Parathyroid adenoma (tissue), 2 donors: Measurements from ENCODE around the gene BASP1.

ENCODE experiments used
- H2AFZ ChIP-seq: fragments of 300-600 bp; sonication (generic); one replicate; pipeline ENCODE4 v1.7.0; 2017; ENCODE audit warnings: antibody characterized with exemption, mild to moderate bottlenecking
- H3K27ac ChIP-seq: fragments of 300-600 bp; sonication (generic); one replicate; pipeline ENCODE4 v1.7.0; 2017
- H3K27me3 ChIP-seq: fragments of 300-600 bp; sonication (generic); one replicate; pipeline ENCODE4 v1.7.0; 2017; ENCODE audit warnings: low read length; ENCODE audit not compliant: control insufficient read depth, insufficient read depth
- H3K36me3 ChIP-seq: fragments of 300-600 bp; sonication (generic); one replicate; pipeline ENCODE4 v1.7.0; 2017; ENCODE audit warnings: low read length; ENCODE audit not compliant: control insufficient read depth, insufficient read depth
- H3K4me1 ChIP-seq: fragments of 300-600 bp; sonication (generic); one replicate; pipeline ENCODE4 v1.7.0; 2017; ENCODE audit warnings: control low read depth
- H3K4me2 ChIP-seq: fragments of 300-600 bp; sonication (generic); one replicate; pipeline ENCODE4 v1.7.0; 2017; ENCODE audit warnings: low read length
- H3K4me3 ChIP-seq: fragments of 300-600 bp; sonication (generic); one replicate; pipeline ENCODE4 v1.7.0; 2017; ENCODE audit warnings: low read depth, low read length
- H3K79me2 ChIP-seq: fragments of 300-600 bp; sonication (generic); one replicate; pipeline ENCODE4 v1.7.0; 2017; ENCODE audit warnings: control low read depth
- H3K9ac ChIP-seq: fragments of 300-600 bp; sonication (generic); one replicate; pipeline ENCODE4 v1.7.0; 2017; ENCODE audit warnings: mild to moderate bottlenecking
- H3K9me3 ChIP-seq: fragments of 300-600 bp; sonication (generic); one replicate; pipeline ENCODE4 v1.7.0; 2017; ENCODE audit warnings: low read length; ENCODE audit not compliant: control insufficient read depth
- CTCF ChIP-seq: fragments of 300-600 bp; sonication (generic); IDR thresholded peaks from one replicate; pipeline ENCODE4 v1.7.0; 2017; ENCODE audit warnings: antibody characterized with exemption, mild to moderate bottlenecking
- donor health status: primary hyperparathyroidism.

BASP1 gene

GRCh38 chr5:17288570-17288969, 71.1 kb downstream of the BASP1 start:
- H3K9ac ChIP-seq: no peak overlapping the region
- H3K27me3 ChIP-seq: no peaks in the 10 kb centered on the region
- no peak overlapping the region for H3K4me3 ChIP-seq
- H3K79me2 ChIP-seq: no peaks in the 10 kb centered on the region
- H3K4me2 ChIP-seq: no peak overlapping the region
- H3K27ac ChIP-seq: no peak overlapping the region
- no peaks in the 10 kb centered on the region for H3K9me3 ChIP-seq
- no peak for TF ChIP-seq CTCF
- no peaks in the 10 kb centered on the region for H3K36me3 ChIP-seq
- no peak overlapping the region for H2AFZ ChIP-seq
- no peaks in the 10 kb centered on the region for H3K4me1 ChIP-seq

DNA sequence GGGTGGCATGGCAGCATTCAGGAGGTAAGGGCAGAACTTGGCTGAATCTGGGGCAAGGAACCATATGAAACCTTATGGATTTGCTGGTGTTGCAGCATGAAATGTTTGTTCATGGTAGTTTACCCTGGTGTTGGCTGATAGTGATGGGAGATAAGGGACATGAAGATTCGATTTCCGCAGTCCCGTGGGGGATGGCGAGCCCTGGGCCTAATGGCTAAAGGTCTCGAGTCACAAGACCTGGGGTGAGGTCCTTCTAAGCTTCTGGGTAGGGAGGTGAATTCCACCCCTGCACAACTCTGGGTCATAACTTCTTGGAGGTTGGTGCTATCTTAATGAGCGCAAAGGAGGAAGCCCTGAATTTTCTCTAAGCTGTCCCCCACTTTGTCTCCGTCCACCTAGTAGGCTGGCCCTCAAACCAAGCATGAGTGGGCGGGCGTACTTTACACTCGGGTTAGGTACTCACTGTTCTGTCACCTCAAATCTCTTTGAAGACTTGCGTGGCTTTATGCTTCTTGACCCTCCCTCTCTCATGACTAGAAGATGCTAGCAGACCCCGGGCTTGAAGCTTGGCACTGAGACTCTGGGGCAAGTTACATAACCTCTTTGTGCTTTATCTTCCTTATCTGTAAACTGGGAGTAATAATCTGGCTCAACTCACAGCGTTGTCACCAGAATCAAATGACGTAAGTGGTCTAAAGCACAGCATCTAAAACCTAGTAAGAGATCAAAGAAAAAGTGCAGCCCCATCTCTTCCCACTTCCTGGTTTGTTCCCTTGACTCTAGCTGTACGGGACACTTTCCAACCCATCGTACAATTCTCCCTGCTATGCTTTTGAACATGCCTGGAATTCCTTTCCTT, 72.5 kb downstream of the BASP1 start:
- Histone ChIP-seq H3K4me3 (no peak overlapping the region), H3K4me1 (no peaks in the 10 kb centered on the region), H3K27me3 (no peaks in the 10 kb centered on the region), H3K9me3 (no peaks in the 10 kb centered on the region), H3K36me3 (no peaks in the 10 kb centered on the region), H3K79me2 (no peaks in the 10 kb centered on the region), H3K27ac (no peak overlapping the region), H2AFZ (no peak overlapping the region), H3K9ac (no peak overlapping the region), H3K4me2 (no peak overlapping the region)
- no peak for TF ChIP-seq CTCF

- Histone ChIP-seq H3K9ac (no peak overlapping the region), H3K4me3 (no peak overlapping the region), H2AFZ (no peak overlapping the region), H3K27me3 (no peaks in the 10 kb centered on the region), H3K4me1 (no peaks in the 10 kb centered on the region), H3K79me2 (no peaks in the 10 kb centered on the region), H3K4me2 (no peak overlapping the region), H3K9me3 (no peaks in the 10 kb centered on the region), H3K36me3 (no peaks in the 10 kb centered on the region), H3K27ac (no peak overlapping the region)
- no peak for TF ChIP-seq CTCF
Measured at GRCh38 chr5:17290540-17290974, 73.1 kb downstream of the BASP1 start.

- no peak overlapping the region for H3K4me2 ChIP-seq
- H3K79me2 ChIP-seq: no peaks in the 10 kb centered on the region
- no peaks in the 10 kb centered on the region for H3K4me1 ChIP-seq
- H3K4me3 ChIP-seq: no peak overlapping the region
- no peaks in the 10 kb centered on the region for H3K9me3 ChIP-seq
- no peak overlapping the region for H3K27ac ChIP-seq
- no peak for TF ChIP-seq CTCF
- no peaks in the 10 kb centered on the region for H3K36me3 ChIP-seq
- no peaks in the 10 kb centered on the region for H3K27me3 ChIP-seq
- H2AFZ ChIP-seq: no peak overlapping the region
- no peak overlapping the region for H3K9ac ChIP-seq
Measured at GRCh38 chr5:17292434-17293015, 75.1 kb downstream of the BASP1 start.
